K562 (cell line): ENCODE measurements around the gene DSC1.

ENCODE experiments used
- HEY1 ChIP-seq: fragments of 250-450 bp; sonication (Bioruptor Pico); IDR thresholded peaks from 2 replicates; pipeline ENCODE4 v1.5.0; 2020; ENCODE audit warnings: mild to moderate bottlenecking, moderate library complexity, borderline replicate concordance
- MAFF ChIP-seq: IDR thresholded peaks from 2 replicates; pipeline ENCODE4 v1.6.1; 2012; ENCODE audit warnings: low read length, improper control_type of control experiment
- MAX ChIP-seq: sonication (generic); formaldehyde crosslinking; IDR thresholded peaks from 2 replicates; pipeline ENCODE4 v1.9.0; 2022; ENCODE audit warnings: mild to moderate bottlenecking, missing genetic modification reagents
- NFRKB ChIP-seq: fragments of 450-650 bp; IDR thresholded peaks from 2 replicates; pipeline ENCODE4 v1.6.1; 2016; ENCODE audit warnings: low read depth
- PHB2 ChIP-seq: fragments of 450-650 bp; IDR thresholded peaks from 2 replicates; pipeline ENCODE4 v1.6.1; 2017; ENCODE audit warnings: low read depth
- PURB ChIP-seq: sonication (generic); formaldehyde crosslinking; IDR thresholded peaks from 2 replicates; pipeline ENCODE4 v1.9.0; 2021; ENCODE audit warnings: low read depth, mild to moderate bottlenecking, missing genetic modification reagents
- SREBF2 ChIP-seq: sonication (generic); formaldehyde crosslinking; IDR thresholded peaks from 2 replicates; pipeline ENCODE4 v1.4.0; 2020; ENCODE audit warnings: mild to moderate bottlenecking, missing genetic modification reagents
- TAF1 ChIP-seq: IDR thresholded peaks from 2 replicates; pipeline ENCODE4 v1.6.1; 2011; ENCODE audit warnings: mild to moderate bottlenecking, low read length, moderate library complexity; ENCODE audit not compliant: insufficient read depth, control insufficient read depth, severe bottlenecking; ENCODE audit errors: extremely low read depth
- TF ChIP-seq, protein P1 (sequence below): fragments of 150-350 bp; IDR thresholded peaks from 2 replicates; pipeline ENCODE4 v1.6.1; 2014; ENCODE audit warnings: low read depth, mild to moderate bottlenecking, low read length, borderline replicate concordance

DNA sequence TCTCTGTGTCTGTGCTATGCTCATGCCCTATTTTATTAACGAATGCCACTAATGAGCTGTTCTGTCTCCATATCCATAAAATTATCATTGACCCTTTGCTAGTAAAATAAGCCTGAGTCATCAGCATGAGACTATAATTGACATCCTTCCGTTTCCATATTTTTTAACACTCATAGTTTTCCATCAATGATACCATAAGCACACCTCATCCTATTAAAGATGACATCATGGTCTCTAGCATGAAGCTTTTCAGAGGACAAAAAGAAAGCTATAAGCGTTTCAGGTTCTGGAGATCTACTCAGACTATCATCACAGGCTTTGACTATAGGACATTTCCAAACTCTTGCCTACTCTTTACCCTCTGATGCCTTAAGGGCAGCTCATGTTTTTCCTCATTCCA, 59.2 kb downstream of the DSC1 start:
- no peak for TF ChIP-seq PURB (CRISPR knock-in tag)
- TF ChIP-seq TAF1 = no peak
- no peak for TF ChIP-seq MAFF
- TF ChIP-seq NFRKB = no peak
- no peak for TF ChIP-seq HEY1 (CRISPR knock-in tag)
- no peak for TF ChIP-seq SREBF2 (CRISPR knock-in tag)
- TF ChIP-seq, protein P1, sequence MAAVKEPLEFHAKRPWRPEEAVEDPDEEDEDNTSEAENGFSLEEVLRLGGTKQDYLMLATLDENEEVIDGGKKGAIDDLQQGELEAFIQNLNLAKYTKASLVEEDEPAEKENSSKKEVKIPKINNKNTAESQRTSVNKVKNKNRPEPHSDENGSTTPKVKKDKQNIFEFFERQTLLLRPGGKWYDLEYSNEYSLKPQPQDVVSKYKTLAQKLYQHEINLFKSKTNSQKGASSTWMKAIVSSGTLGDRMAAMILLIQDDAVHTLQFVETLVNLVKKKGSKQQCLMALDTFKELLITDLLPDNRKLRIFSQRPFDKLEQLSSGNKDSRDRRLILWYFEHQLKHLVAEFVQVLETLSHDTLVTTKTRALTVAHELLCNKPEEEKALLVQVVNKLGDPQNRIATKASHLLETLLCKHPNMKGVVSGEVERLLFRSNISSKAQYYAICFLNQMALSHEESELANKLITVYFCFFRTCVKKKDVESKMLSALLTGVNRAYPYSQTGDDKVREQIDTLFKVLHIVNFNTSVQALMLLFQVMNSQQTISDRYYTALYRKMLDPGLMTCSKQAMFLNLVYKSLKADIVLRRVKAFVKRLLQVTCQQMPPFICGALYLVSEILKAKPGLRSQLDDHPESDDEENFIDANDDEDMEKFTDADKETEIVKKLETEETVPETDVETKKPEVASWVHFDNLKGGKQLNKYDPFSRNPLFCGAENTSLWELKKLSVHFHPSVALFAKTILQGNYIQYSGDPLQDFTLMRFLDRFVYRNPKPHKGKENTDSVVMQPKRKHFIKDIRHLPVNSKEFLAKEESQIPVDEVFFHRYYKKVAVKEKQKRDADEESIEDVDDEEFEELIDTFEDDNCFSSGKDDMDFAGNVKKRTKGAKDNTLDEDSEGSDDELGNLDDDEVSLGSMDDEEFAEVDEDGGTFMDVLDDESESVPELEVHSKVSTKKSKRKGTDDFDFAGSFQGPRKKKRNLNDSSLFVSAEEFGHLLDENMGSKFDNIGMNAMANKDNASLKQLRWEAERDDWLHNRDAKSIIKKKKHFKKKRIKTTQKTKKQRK = no peak
- no peak for TF ChIP-seq PHB2
- no peak for TF ChIP-seq MAX (CRISPR knock-in tag)
